ENCODE results near the gene FYN.

FYN gene

GRCh38 chr6:111676383-111676782 lies 196.9 kb downstream of the FYN start:
- no peak for DNase-seq

- no peak for DNase-seq
These were observed 198.4 kb downstream of the FYN start for GRCh38 chr6:111674883-111675282.

- DNase-seq, result no peak
These were observed 198.8 kb downstream of the FYN start for GRCh38 chr6:111674413-111674812.

- no peak for DNase-seq
These were observed 199.3 kb downstream of the FYN start for GRCh38 chr6:111673937-111674336.

GRCh38 chr6:111673532-111673931 lies 199.7 kb downstream of the FYN start:
- DNase-seq, result no peak

GRCh38 chr6:111672761-111673450 lies 200.3 kb downstream of the FYN start:
- no peak for DNase-seq

GRCh38 chr6:111669326-111669725 lies 203.9 kb downstream of the FYN start:
- DNase-seq, result no peak

GRCh38 chr6:111668410-111668809 lies 204.8 kb downstream of the FYN start:
- no peak for DNase-seq

- DNase-seq, result no peak
These were observed 205.3 kb downstream of the FYN start for GRCh38 chr6:111667931-111668330.

GRCh38 chr6:111666847-111667246 lies 206.4 kb downstream of the FYN start:
- no peak for DNase-seq

GRCh38 chr6:111664565-111665030 lies 208.7 kb downstream of the FYN start:
- no peak for DNase-seq

GRCh38 chr6:111663692-111664564 lies 209.3 kb downstream of the FYN start:
- DNase-seq, result no peak

GRCh38 chr6:111662794-111663593 lies 210.3 kb downstream of the FYN start:
- no peak for DNase-seq

GRCh38 chr6:111662072-111662793 lies 211.0 kb downstream of the FYN start:
- DNase-seq, result no peak

- no peak for DNase-seq
These were observed 211.7 kb downstream of the FYN start for GRCh38 chr6:111661541-111662061.

- DNase-seq, result no peak
These were observed 212.7 kb downstream of the FYN start for GRCh38 chr6:111660531-111660930.

GRCh38 chr6:111658462-111659154 lies 214.6 kb downstream of the FYN start:
- no peak for DNase-seq

GRCh38 chr6:111657146-111657545 lies 216.1 kb downstream of the FYN start:
- no peak for DNase-seq

GRCh38 chr6:111653979-111654378 lies 219.3 kb downstream of the FYN start:
- no peak for DNase-seq

GRCh38 chr6:111653434-111653833 lies 219.8 kb downstream of the FYN start:
- no peak for DNase-seq

GRCh38 chr6:111652156-111652555 lies 221.1 kb downstream of the FYN start:
- no peak for DNase-seq

All from activated naive CD4-positive, alpha-beta T cell treated with Interleukin-2 at 50 U/mL for 16 hours (primary cell).